ENCODE data around the gene RDH11. TPM values are rescaled to one million over a fixed set of nuclear protein-coding genes. Genes with fewer than 3 reads are reported as not detected.

The RDH11 gene
- total RNA-seq, 1 experiment from 2014 or later: 54.6 TPM

- no peaks in the 10 kb centered on the region for H4K20me1 ChIP-seq (ENCODE audit: insufficient read depth)
- ChIA-PET CTCF (no interaction called here), POLR2A (no interaction called here), RAD21 (ENCODE audit: low non-redundant PET in 1 of 2, low total read pairs in 2 of 2, uncharacterized antibody in 2 of 2, unreplicated experiment in 2 of 2) (no interaction called here)
- H3K4me3 ChIP-seq (replicated peaks in 1 of 2; ENCODE audit: low read depth in 1 of 2, low read length in 2 of 2): no peak overlapping the region
- H3K79me2 ChIP-seq (ENCODE audit: insufficient read depth, low read length): no peaks in the 10 kb centered on the region
- TF ChIP-seq ZFX (IDR thresholded peaks at IDR 0.05): no peak
- TF ChIP-seq EZH2phosphoT487 (IDR thresholded peaks at IDR 0.05; ENCODE audit: borderline replicate concordance): no peak
- TF ChIP-seq EGR1 (IDR thresholded peaks at IDR 0.05; ENCODE audit: low read depth): no peak
- no peak for TF ChIP-seq CEBPB (IDR thresholded peaks at IDR 0.05; ENCODE audit: low read depth)
- no peak for TF ChIP-seq YY1 (IDR thresholded peaks at IDR 0.05; ENCODE audit: extremely low read depth, insufficient replicate concordance, low read depth, low read length)
- TF ChIP-seq SRF (IDR thresholded peaks at IDR 0.05; ENCODE audit: low read depth): no peak
- no peak for TF ChIP-seq ZNF274 (IDR thresholded peaks at IDR 0.05; ENCODE audit: low read depth, low read length)
- TF ChIP-seq FOSL1 (IDR thresholded peaks at IDR 0.05; ENCODE audit: low read depth): no peak
- TF ChIP-seq CBX3 (IDR thresholded peaks at IDR 0.05; ENCODE audit: low read depth): no peak
- TF ChIP-seq REST (IDR thresholded peaks at IDR 0.05; ENCODE audit: low read depth): no peak
- no peak for TF ChIP-seq ATF3 (IDR thresholded peaks at IDR 0.05)
- TF ChIP-seq CTCF (IDR thresholded peaks at IDR 0.05 in 2 of 3, conservative IDR thresholded peaks at IDR 0.05 in 1 of 3; ENCODE audit: borderline replicate concordance in 1 of 3, insufficient read depth in 1 of 3, low read depth in 2 of 3, low read length in 2 of 3): no peak
- no peak for TF ChIP-seq SIN3A (IDR thresholded peaks at IDR 0.05; ENCODE audit: low read depth)
- TF ChIP-seq ELF1 (IDR thresholded peaks at IDR 0.05; ENCODE audit: borderline replicate concordance, low read depth): no peak
- TF ChIP-seq MAX (IDR thresholded peaks at IDR 0.05): no peak
- no peak for TF ChIP-seq JUND (IDR thresholded peaks at IDR 0.05)
- no peak for TF ChIP-seq EZH2 (IDR thresholded peaks at IDR 0.05)
- TF ChIP-seq ZBTB33 (IDR thresholded peaks at IDR 0.05; ENCODE audit: extremely low read depth, insufficient replicate concordance, low read length): no peak
- no peak for TF ChIP-seq POLR2A (IDR thresholded peaks at IDR 0.05; ENCODE audit: borderline replicate concordance, extremely low read depth, insufficient read depth, insufficient read length)
- no peak for TF ChIP-seq TCF7L2 (IDR thresholded peaks at IDR 0.05; ENCODE audit: borderline replicate concordance, extremely low read depth, insufficient read depth, insufficient read length)
- ATAC-seq (no peak), DNase-seq (ENCODE audit: low read depth, low spot score) (no peak)
- H3K9me2 ChIP-seq (ENCODE audit: insufficient read depth): no peaks in the 10 kb centered on the region
- H3K9me3 ChIP-seq (ENCODE audit: control insufficient read depth in 1 of 2, insufficient read depth in 1 of 2, low read depth in 1 of 2, low read length in 2 of 2): no peaks in the 10 kb centered on the region
- no peak overlapping the region for H3K27ac ChIP-seq (ENCODE audit: low read depth, low read length)
- H3K36me3 ChIP-seq (ENCODE audit: control insufficient read depth in 1 of 2, insufficient read depth in 2 of 2, low read length in 2 of 2): peaks cover 25 to 36% of the 10 kb centered on the region in 2 experiments; a peak in 3 of 4 replicates
- H2AFZ ChIP-seq (ENCODE audit: low read depth, low read length, poor library complexity, severe bottlenecking): no peak overlapping the region
- H3K4me2 ChIP-seq (ENCODE audit: low read length): no peak overlapping the region
- H3K9ac ChIP-seq (ENCODE audit: low read length): no peak overlapping the region
- no peaks in the 10 kb centered on the region for H3K4me1 ChIP-seq (ENCODE audit: control insufficient read depth in 1 of 2, insufficient read depth in 2 of 2, low read length in 2 of 2)
- intact Hi-C loops (cut with micrococcal nuclease): no loop called here
- BruUV-seq (replicated peaks): no TSS peak
- no peaks in the 10 kb centered on the region for H3K27me3 ChIP-seq (ENCODE audit: insufficient read depth, low read length)
These were observed 41.8 kb downstream of the RDH11 start for GRCh38 chr14:67653651-67654280.
